NCI-H345 (cell line): ENCODE measurements around the gene DEPDC5.

Experiments used
- DNase-seq: peaks from one replicate; lab custom pipeline; 2025; lab: John Stamatoyannopoulos, UW

The DEPDC5 gene

GRCh38 chr22:31896472-31896871, 142.7 kb downstream of the DEPDC5 start:
- DNase-seq = no peak

GRCh38 chr22:31897842-31898805, 144.3 kb downstream of the DEPDC5 start:
- DNase-seq = no peak

GRCh38 chr22:31898926-31899325, 145.1 kb downstream of the DEPDC5 start:
- no peak for DNase-seq

GRCh38 chr22:31899669-31900068, 145.8 kb downstream of the DEPDC5 start:
- no peak for DNase-seq

GRCh38 chr22:31901388-31902137, 147.7 kb downstream of the DEPDC5 start:
- DNase-seq = no peak

- DNase-seq = no peak
Observed at GRCh38 chr22:31904651-31905050, 150.8 kb downstream of the DEPDC5 start.

GRCh38 chr22:31905356-31905755, 151.5 kb downstream of the DEPDC5 start:
- no peak for DNase-seq

- no peak for DNase-seq
Observed at GRCh38 chr22:31906086-31906485, 152.3 kb downstream of the DEPDC5 start.

GRCh38 chr22:31906569-31906968, 152.8 kb downstream of the DEPDC5 start:
- no peak for DNase-seq

GRCh38 chr22:31909977-31910376, 156.2 kb downstream of the DEPDC5 start:
- DNase-seq = no peak

GRCh38 chr22:31911565-31912406, 158.0 kb downstream of the DEPDC5 start:
- DNase-seq = no peak

GRCh38 chr22:31912407-31912743, 158.6 kb downstream of the DEPDC5 start:
- DNase-seq = no peak

- DNase-seq = no peak
Observed at GRCh38 chr22:31915586-31915985, 161.8 kb downstream of the DEPDC5 start.

- DNase-seq = no peak
Observed at GRCh38 chr22:31917227-31917921, 163.6 kb downstream of the DEPDC5 start.

GRCh38 chr22:31919730-31920129, 165.9 kb downstream of the DEPDC5 start:
- no peak for DNase-seq

- DNase-seq = no peak
Observed at GRCh38 chr22:31920306-31920705, 166.5 kb downstream of the DEPDC5 start.

GRCh38 chr22:31921106-31921505, 167.3 kb downstream of the DEPDC5 start:
- DNase-seq = no peak

GRCh38 chr22:31922534-31922933, 168.7 kb downstream of the DEPDC5 start:
- no peak for DNase-seq

GRCh38 chr22:31923136-31923535, 169.3 kb downstream of the DEPDC5 start:
- no peak for DNase-seq

- DNase-seq = no peak
Observed at GRCh38 chr22:31923747-31924146, 169.9 kb downstream of the DEPDC5 start.

GRCh38 chr22:31925056-31925455, 171.2 kb downstream of the DEPDC5 start:
- no peak for DNase-seq

GRCh38 chr22:31926024-31926423, 172.2 kb downstream of the DEPDC5 start:
- DNase-seq = no peak
